Neural cell (in vitro differentiated cells): ENCODE measurements around the gene ITGAD. TPM values are rescaled to one million over a fixed set of nuclear protein-coding genes. Genes with fewer than 3 reads are reported as not detected.

Source experiments
- H2AFZ ChIP-seq: fragments of 200-600, 300-800 bp; sonication (generic), shearing (Covaris generic); 2 replicates; pipeline ENCODE4 v1.6.0; 2014; ENCODE audit warnings: low read depth, mild to moderate bottlenecking, antibody characterized with exemption, low read length, moderate library complexity
- H3F3A ChIP-seq: fragments of 200-600 bp; shearing (Covaris generic); 2 replicates; pipeline ENCODE4 v1.6.1; 2016; ENCODE audit warnings: mild to moderate bottlenecking, moderate library complexity, mixed read lengths, antibody characterized with exemption, low read length; ENCODE audit not compliant: insufficient read depth, poor library complexity, severe bottlenecking
- H3K27ac ChIP-seq: fragments of 200-600, 300-800 bp; sonication (generic), shearing (Covaris generic); 2 replicates; pipeline ENCODE4 v1.5.1; 2014; ENCODE audit warnings: mild to moderate bottlenecking, low read length, moderate library complexity
- H3K27me3 ChIP-seq: fragments of 300-800, 200-600 bp; sonication (generic), shearing (Covaris generic); 2 replicates; pipeline ENCODE4 v1.6.0; 2014; ENCODE audit warnings: mild to moderate bottlenecking, low read depth, low read length, moderate library complexity; ENCODE audit not compliant: insufficient read depth
- H3K36me3 ChIP-seq: fragments of 300-800, 200-600 bp; sonication (generic), shearing (Covaris generic); 2 replicates; pipeline ENCODE4 v1.5.1; 2014; ENCODE audit warnings: mild to moderate bottlenecking, antibody characterized with exemption, low read length, moderate library complexity; ENCODE audit not compliant: insufficient read depth
- H3K4me2 ChIP-seq: fragments of 300-800, 200-600 bp; sonication (generic), shearing (Covaris generic); 2 replicates; pipeline ENCODE4 v1.6.0; 2014; ENCODE audit warnings: mild to moderate bottlenecking, low read length
- H3K4me3 ChIP-seq: fragments of 300-800, 200-600 bp; sonication (generic), shearing (Covaris generic); 2 replicates; pipeline ENCODE4 v1.5.1; 2014; ENCODE audit warnings: mild to moderate bottlenecking, low read length, moderate library complexity
- H3K79me2 ChIP-seq: fragments of 200-600 bp; shearing (Covaris generic); replicated peaks from 2 replicates; pipeline ENCODE4 v1.6.0; 2014; ENCODE audit warnings: mild to moderate bottlenecking, low read length, moderate library complexity; ENCODE audit not compliant: insufficient read depth
- H3K9ac ChIP-seq: fragments of 300-800, 200-600 bp; sonication (generic), shearing (Covaris generic); 2 replicates; pipeline ENCODE4 v1.6.1; 2016; ENCODE audit warnings: mild to moderate bottlenecking, low read length, mixed read lengths
- H3K9me2 ChIP-seq: fragments of 200-600 bp; shearing (Covaris generic); 2 replicates; pipeline ENCODE4 v1.6.1; 2016; ENCODE audit warnings: mild to moderate bottlenecking, low read length, mixed read lengths; ENCODE audit not compliant: insufficient read depth
- H3K9me3 ChIP-seq: fragments of 200-600, 300-800 bp; sonication (generic), shearing (Covaris generic); 2 replicates; pipeline ENCODE4 v1.6.1; 2016; ENCODE audit warnings: mild to moderate bottlenecking, mixed run types, low read length, moderate library complexity, mixed read lengths
- H4K20me1 ChIP-seq: fragments of 200-600 bp; shearing (Covaris generic); 2 replicates; pipeline ENCODE4 v1.6.1; 2016; ENCODE audit warnings: mild to moderate bottlenecking, mixed run types; ENCODE audit not compliant: insufficient read depth
- CTCF ChIP-seq: fragments of 450-650 bp; IDR thresholded peaks from 2 replicates; pipeline ENCODE4 v1.5.1; 2014; ENCODE audit warnings: antibody characterized with exemption, mild to moderate bottlenecking, moderate library complexity; ENCODE audit not compliant: poor library complexity, severe bottlenecking
- EP300 ChIP-seq: fragments of 450-650 bp; conservative IDR thresholded peaks from 2 replicates; pipeline ENCODE4 v1.6.1; 2014; ENCODE audit warnings: antibody characterized with exemption, mild to moderate bottlenecking, moderate library complexity; ENCODE audit not compliant: poor library complexity, severe bottlenecking
- EZH2 ChIP-seq: fragments of 200-600, 300-800 bp; shearing (Covaris generic), sonication (generic); IDR thresholded peaks from 2 replicates; pipeline ENCODE4 v1.6.1; 2014; ENCODE audit warnings: antibody characterized with exemption, low read length, borderline replicate concordance, mild to moderate bottlenecking; ENCODE audit not compliant: insufficient read depth, poor library complexity, severe bottlenecking
- MXI1 ChIP-seq: fragments of 450-650 bp; conservative IDR thresholded peaks from 2 replicates; pipeline ENCODE4 v1.6.1; 2014; ENCODE audit warnings: antibody characterized with exemption, mild to moderate bottlenecking; ENCODE audit not compliant: poor library complexity, severe bottlenecking
- POLR2AphosphoS5 ChIP-seq: IDR thresholded peaks from 2 replicates; pipeline ENCODE4 v1.6.1; 2012
- RAD21 ChIP-seq: fragments of 450-650 bp; conservative IDR thresholded peaks from 2 replicates; pipeline ENCODE4 v1.6.1; 2014; ENCODE audit warnings: antibody characterized with exemption, mild to moderate bottlenecking, moderate library complexity
- REST ChIP-seq: IDR thresholded peaks from 2 replicates; pipeline ENCODE4 v1.6.1; 2012; ENCODE audit warnings: borderline replicate concordance
- SMC3 ChIP-seq: fragments of 450-650 bp; conservative IDR thresholded peaks from 2 replicates; pipeline ENCODE4 v1.6.1; 2014; ENCODE audit warnings: antibody characterized with exemption, mild to moderate bottlenecking, moderate library complexity; ENCODE audit not compliant: poor library complexity
- TAF1 ChIP-seq: IDR thresholded peaks from 2 replicates; pipeline ENCODE4 v1.6.1; 2012; ENCODE audit warnings: low read depth
- polyA plus RNA-seq: library from polyadenylated mRNA; depleted of rRNA; stranded (reverse); fragments of >200 nt; gene quantifications from 2 replicates; pipeline ENCODE4 v1.2.3, GENCODE V29; 2014

The ITGAD gene
- polyA plus RNA-seq, 1 donor from 2014 or later = not detected

GRCh38 chr16:31421587-31421986 is 28.5 kb downstream of the ITGAD start:
- no peaks in the 10 kb centered on the region for H4K20me1 ChIP-seq
- no peaks in the 10 kb centered on the region for H3K9me2 ChIP-seq
- no peak overlapping the region for H3K4me2 ChIP-seq
- no peaks in the 10 kb centered on the region for H3K9me3 ChIP-seq
- no peaks in the 10 kb centered on the region for H3F3A ChIP-seq
- no peaks in the 10 kb centered on the region for H3K27me3 ChIP-seq
- H2AFZ ChIP-seq = no peak overlapping the region
- H3K79me2 ChIP-seq = no peaks in the 10 kb centered on the region
- no peak overlapping the region for H3K4me3 ChIP-seq
- TF ChIP-seq POLR2AphosphoS5 (no peak), TAF1 (no peak)
- no peak overlapping the region for H3K9ac ChIP-seq
- H3K36me3 ChIP-seq = no peaks in the 10 kb centered on the region
- H3K27ac ChIP-seq = no peak overlapping the region

- H3K36me3 ChIP-seq = no peaks in the 10 kb centered on the region
- TF ChIP-seq TAF1 (no peak), EP300 (no peak), POLR2AphosphoS5 (no peak), REST (no peak), CTCF (no peak), EZH2 (no peak), SMC3 (no peak), MXI1 (no peak), RAD21 (no peak)
- no peak overlapping the region for H3K27ac ChIP-seq
- H3K4me2 ChIP-seq = no peak overlapping the region
- no peaks in the 10 kb centered on the region for H3K9me3 ChIP-seq
- no peaks in the 10 kb centered on the region for H3K9me2 ChIP-seq
- no peaks in the 10 kb centered on the region for H3K27me3 ChIP-seq
- H2AFZ ChIP-seq = no peak overlapping the region
- no peaks in the 10 kb centered on the region for H3F3A ChIP-seq
- no peak overlapping the region for H3K9ac ChIP-seq
- H3K4me3 ChIP-seq = no peak overlapping the region
- no peaks in the 10 kb centered on the region for H4K20me1 ChIP-seq
- H3K79me2 ChIP-seq = no peaks in the 10 kb centered on the region
Observed at GRCh38 chr16:31423241-31423640, 30.1 kb downstream of the ITGAD start.

- H3K4me2 ChIP-seq = no peak overlapping the region
- TF ChIP-seq TAF1 = no peak
- TF ChIP-seq MXI1 = no peak
- no peak for TF ChIP-seq SMC3
- no peak for TF ChIP-seq EZH2
- TF ChIP-seq POLR2AphosphoS5 = no peak
- no peak for TF ChIP-seq EP300
- no peak for TF ChIP-seq REST
- TF ChIP-seq RAD21 = no peak
- no peaks in the 10 kb centered on the region for H3K36me3 ChIP-seq
- no peak overlapping the region for H2AFZ ChIP-seq
- no peak overlapping the region for H3K27ac ChIP-seq
- no peaks in the 10 kb centered on the region for H3K9me3 ChIP-seq
- H3K9me2 ChIP-seq = no peaks in the 10 kb centered on the region
- H3K9ac ChIP-seq = no peak overlapping the region
- H3K4me3 ChIP-seq = no peak overlapping the region
- H4K20me1 ChIP-seq = no peaks in the 10 kb centered on the region
- no peaks in the 10 kb centered on the region for H3K27me3 ChIP-seq
- H3K79me2 ChIP-seq = no peaks in the 10 kb centered on the region
- H3F3A ChIP-seq = no peaks in the 10 kb centered on the region
Observed at GRCh38 chr16:31423801-31424200, 30.7 kb downstream of the ITGAD start.
